ENCODE measurements around the gene FTHL17.

DNA sequence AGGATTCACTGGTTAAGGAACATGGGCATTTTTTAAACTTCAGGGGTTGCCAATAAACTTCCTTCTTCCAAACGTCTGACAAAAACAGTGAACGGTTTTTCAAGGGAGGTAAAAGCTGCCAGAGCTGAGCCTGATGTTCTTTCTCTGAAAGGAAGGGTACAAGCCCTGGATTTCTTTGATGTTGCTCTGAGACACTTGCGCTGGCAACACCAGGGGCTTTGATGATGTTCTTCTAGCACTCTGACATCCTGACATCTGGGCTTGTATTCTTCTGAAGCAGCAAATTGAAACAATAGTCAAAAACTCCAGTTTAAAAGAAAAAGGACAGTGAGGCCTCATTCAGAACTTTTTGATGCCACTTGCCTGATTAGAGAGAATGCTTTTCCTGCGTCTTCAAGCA lies 11.8 kb downstream of the FTHL17 start:
- TF ChIP-seq TAF1 (IDR thresholded peaks at IDR 0.05; ENCODE audit: borderline replicate concordance, insufficient read depth, low read length) = no peak
- TF ChIP-seq, protein P1, sequence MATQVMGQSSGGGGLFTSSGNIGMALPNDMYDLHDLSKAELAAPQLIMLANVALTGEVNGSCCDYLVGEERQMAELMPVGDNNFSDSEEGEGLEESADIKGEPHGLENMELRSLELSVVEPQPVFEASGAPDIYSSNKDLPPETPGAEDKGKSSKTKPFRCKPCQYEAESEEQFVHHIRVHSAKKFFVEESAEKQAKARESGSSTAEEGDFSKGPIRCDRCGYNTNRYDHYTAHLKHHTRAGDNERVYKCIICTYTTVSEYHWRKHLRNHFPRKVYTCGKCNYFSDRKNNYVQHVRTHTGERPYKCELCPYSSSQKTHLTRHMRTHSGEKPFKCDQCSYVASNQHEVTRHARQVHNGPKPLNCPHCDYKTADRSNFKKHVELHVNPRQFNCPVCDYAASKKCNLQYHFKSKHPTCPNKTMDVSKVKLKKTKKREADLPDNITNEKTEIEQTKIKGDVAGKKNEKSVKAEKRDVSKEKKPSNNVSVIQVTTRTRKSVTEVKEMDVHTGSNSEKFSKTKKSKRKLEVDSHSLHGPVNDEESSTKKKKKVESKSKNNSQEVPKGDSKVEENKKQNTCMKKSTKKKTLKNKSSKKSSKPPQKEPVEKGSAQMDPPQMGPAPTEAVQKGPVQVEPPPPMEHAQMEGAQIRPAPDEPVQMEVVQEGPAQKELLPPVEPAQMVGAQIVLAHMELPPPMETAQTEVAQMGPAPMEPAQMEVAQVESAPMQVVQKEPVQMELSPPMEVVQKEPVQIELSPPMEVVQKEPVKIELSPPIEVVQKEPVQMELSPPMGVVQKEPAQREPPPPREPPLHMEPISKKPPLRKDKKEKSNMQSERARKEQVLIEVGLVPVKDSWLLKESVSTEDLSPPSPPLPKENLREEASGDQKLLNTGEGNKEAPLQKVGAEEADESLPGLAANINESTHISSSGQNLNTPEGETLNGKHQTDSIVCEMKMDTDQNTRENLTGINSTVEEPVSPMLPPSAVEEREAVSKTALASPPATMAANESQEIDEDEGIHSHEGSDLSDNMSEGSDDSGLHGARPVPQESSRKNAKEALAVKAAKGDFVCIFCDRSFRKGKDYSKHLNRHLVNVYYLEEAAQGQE (IDR thresholded peaks at IDR 0.05; ENCODE audit: insufficient read depth in 1 of 2, low read depth in 2 of 2, low read length in 2 of 2) = no peak
